Posterior cingulate gyrus (tissue), 11 donors: Measurements from ENCODE around the gene NBEAL2.

ENCODE experiments used
- DNase-seq, 10 donors: peaks; one replicate each; pipeline versions ENCODE4 v3.0.0 to v3.0.0-alpha.2; 2020 to 2021; ENCODE audit warnings: mixed read lengths in 3 of 10
- intact Hi-C: fragments of 100-400 bp; cut with DNase I; formaldehyde crosslinking; loops from one replicate; pipeline ENCODE4 v1.15.1; 2023

NBEAL2 gene, protein sequence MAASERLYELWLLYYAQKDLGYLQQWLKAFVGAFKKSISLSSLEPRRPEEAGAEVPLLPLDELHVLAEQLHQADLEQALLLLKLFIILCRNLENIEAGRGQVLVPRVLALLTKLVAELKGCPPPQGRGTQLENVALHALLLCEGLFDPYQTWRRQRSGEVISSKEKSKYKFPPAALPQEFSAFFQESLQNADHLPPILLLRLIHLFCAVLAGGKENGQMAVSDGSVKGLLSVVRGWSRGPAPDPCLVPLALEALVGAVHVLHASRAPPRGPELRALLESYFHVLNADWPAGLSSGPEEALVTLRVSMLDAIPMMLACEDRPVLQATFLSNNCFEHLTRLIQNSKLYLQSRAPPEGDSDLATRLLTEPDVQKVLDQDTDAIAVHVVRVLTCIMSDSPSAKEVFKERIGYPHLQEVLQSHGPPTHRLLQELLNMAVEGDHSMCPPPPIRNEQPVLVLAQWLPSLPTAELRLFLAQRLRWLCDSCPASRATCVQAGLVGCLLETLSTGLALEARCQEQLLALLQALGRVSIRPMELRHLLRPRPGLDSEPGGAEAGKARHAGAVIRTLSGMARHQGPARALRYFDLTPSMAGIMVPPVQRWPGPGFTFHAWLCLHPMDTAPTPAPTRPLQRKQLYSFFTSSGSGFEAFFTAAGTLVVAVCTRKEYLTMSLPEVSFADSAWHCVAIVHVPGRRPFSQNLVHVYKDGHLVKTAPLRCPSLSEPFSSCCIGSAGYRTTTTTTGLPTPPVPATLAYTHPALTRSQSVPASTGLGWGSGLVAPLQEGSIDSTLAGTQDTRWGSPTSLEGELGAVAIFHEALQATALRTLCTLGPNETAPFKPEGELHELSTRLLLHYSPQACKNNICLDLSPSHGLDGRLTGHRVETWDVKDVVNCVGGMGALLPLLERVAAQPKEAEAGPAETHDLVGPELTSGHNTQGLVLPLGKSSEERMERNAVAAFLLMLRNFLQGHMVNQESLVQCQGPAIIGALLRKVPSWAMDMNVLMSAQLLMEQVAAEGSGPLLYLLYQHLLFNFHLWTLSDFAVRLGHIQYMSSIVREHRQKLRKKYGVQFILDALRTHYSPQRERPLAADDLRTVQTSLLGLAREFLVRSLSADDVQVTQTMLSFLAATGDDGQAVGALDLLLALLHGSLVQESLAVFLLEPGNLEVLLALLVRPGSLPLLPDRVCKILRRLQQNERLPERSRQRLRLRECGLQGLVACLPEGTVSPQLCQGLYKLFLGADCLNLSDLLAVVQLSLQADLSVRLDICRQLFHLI (N-terminal part only)

DNA sequence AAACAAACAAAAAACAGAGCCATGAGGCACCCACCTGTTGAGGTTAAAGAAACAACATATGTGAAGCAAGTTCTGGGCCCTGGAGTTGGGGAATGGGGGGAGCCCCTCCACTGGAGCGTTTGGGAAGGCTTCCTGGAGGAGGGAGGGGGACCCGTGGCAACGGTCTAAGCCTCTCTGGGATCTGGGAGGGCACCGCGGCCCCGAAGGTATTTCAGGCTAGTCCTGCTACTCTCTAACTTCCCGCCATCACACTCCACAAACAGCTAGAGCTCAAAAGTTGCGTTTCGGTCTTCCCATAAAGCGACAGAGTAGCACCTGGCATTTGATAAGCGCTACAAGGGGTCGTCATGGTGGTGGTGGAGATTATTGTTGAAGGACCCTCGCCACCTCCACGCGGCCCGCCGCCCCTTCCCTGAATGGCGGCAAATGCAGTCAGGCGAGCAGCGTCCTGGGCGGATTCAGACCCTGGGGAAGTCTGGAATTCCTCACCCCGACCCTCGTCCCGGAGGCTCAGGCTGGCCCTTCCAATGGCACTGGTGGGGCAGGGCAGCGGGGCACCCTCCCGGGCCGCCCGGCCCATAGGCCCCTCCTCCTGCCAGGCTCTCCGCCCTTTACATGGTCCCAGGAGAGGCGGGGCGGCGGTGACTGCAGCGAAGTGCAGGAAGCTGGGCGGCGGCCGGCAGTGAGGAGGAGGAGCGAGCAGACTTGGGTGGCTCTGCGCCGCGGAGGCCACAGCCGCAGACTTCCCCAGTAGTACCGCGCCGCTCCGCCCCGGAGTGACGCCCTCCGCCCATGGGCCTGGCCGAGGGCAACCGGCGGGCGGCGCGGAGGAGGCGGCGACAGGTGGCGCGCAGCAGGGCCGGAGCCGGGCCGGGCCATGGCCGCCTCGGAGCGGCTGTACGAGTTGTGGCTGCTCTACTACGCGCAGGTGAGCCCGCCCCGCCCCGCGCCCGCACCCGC, at the start of gene NBEAL2:
NBEAL2 (plus strand) TSS at position 682 of the 960 bp plus-strand sequence; CDS start at position 878, 196 bp downstream.
- DNase-seq = peak; percentile 62 to 98 (median 80)
- intact Hi-C loops = loop anchor here (5.0 kb wide), 1 partner anchor 303 kb away; the partner anchor contains the start of genes KIF9 and KLHL18

DNA sequence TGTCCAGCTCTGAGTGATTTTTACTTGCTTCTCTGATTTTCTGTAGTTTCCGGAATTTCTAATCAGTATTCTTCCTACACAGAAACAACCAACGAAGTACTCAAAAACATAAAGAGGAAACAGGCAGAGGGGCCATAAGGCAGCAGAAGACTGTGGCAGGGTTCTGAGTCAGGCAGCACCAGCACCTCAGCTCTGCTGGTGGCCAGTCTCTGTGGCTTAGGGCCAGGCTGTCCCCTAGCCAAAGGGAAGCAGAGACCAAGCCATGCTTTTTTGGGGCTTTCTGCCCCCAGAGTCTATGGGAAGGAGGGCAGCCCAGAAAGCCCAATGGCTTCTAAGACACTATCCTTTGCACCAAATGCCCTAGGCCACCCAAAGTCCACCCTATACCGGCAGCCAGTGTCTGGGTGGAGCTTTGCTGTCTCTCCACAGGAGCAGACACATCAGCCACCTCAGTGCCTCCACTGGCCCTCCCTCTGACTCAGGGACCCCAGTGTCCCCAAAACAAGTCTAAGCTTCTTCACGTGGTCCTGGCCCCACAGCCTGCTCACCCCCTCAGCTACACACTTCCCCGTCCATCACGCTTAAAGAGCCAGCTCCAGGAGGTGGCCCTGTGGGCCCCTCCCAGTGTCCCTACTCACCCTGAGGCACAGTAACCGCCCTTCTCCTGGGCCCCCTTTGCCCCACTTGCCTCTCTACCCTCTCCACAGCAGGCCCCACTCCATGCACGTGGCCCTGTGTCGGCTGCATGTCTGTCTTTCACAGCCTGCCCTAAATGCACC, 49.1 kb upstream of the NBEAL2 start:
- DNase-seq = peak in 3 of 10 donors; percentile 14 to 75 (median 49)
- intact Hi-C loops = loop anchor here (10.0 kb wide), 1 partner anchor 234 kb away; the partner anchor contains the start of gene SETD2

DNA sequence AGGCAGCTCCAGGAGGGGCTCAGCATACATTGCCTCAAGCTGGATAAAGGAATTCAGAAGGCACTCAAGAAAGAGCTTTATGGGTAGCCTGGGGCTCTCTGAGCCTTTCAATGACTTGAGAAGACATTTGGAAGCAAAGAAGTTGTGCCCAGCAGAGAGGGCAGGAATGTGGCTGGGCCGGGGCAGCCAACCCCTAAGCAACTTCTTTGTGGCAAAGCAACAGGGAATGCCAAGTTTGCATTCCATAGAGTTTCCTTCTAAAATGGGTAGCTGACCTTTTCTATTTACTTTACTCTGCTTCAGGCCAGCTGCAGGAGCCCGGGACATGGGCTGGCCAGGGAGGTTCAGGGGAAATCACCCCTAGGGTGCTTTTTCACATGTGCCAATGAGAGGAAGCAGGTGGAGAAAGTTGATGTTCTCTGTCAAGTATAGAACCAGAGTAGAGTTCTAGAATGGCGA, 48.5 kb upstream of the NBEAL2 start:
- intact Hi-C loops = loop anchor here (10.0 kb wide), 1 partner anchor 234 kb away; the partner anchor contains the start of gene SETD2
- peak in 2 of 10 donors; percentile 47 to 59 for DNase-seq

DNA sequence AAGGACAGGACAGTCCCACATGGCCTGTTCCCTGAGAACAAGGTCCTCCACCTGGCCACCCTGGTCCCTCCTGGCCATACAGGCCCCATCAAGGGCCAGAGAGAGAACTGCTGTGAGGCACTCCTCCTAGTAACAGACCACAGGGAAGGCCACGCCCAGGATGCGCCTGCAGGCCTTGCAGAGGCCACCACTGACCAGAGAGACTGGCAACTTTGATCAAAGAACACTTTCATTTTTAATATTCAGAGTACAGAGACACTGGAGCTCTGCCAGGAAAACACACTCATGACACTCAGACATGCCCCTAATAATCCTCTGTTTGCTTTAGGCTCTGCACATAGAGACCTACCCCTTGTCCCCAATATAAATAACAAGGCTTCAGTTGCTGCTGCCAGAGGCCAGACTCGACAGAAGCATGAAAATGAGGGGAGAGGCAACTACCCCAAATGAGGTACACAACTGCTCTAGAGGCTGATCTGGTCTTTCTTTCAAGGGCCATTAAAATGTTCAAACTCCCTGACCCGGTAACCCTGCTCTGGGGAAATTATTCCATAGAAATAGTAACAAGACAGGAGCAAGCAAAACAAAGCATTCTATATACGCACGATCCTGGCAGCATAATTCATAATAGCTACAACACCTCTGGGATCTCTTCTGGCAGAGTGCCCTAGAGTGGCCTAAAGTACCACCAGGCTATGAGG, 47.7 kb upstream of the NBEAL2 start:
- peak in 3 of 10 donors; percentile 20 to 81 (median 80) for DNase-seq
- intact Hi-C loops = loop anchor here (10.0 kb wide), 1 partner anchor 233 kb away; the partner anchor contains the start of gene SETD2

DNA sequence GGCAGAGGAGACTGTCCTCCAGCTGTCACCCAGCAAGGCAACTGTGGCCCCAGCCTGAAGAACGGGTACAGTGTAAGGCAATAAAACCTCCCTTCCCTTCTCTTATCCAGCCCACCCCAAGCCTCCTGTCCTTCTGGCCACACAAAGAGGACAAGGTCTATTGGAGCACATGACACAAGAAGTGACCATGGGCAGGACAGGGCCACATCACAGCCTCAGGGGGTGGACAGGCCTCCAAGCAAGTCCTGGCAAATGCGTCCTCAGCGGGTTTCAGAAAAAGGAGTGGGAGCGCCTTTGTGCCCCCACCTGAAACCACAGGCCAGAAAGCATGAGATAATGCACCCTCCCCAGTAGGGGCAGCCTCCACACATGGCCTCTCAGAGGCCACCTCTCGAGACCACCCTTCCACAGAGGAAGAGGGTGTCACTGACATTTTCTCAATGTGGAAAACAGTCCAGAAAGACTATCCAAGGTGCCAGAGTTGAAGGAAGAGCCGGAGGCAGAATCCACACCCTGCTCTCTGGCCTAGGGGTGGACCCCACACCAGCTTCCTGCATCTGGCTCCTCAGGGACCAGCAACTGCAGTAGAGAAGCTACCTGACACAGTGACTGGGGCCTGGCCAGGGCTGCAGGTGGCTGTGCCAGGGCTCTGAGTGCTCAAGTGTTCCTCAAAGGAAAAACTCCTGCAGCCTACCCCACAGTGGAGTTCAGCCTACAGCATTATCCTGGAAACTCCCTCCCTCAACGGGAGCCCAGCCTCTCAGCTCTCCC, 46.8 kb upstream of the NBEAL2 start:
- intact Hi-C loops = loop anchor here (10.0 kb wide), 1 partner anchor 232 kb away; the partner anchor contains the start of gene SETD2
- DNase-seq = peak in 2 of 10 donors; percentile 9 to 82

DNA sequence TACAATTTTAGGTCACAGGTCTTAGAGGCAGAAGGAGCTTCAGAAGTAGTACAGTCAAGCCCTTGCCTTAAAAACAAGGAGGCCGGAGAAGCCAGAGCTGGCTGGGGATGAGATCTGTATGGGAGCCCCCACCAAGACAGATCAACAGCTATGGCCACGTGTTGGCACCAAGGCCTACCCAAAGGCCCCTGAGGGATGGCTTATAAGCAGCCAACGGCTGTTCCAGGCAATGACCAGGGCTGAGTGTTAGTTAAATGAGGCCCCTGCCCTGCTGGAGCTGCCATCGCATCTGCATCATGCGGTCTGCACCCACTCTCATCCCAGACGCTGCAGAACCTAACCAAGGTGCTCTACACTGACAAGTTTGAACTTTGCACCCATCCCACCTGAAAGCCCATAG, 46.2 kb upstream of the NBEAL2 start:
- DNase-seq = peak in 2 of 10 donors; percentile 11 to 50
- intact Hi-C loops = loop anchor here (10.0 kb wide), 1 partner anchor 232 kb away; the partner anchor contains the start of gene SETD2

DNA sequence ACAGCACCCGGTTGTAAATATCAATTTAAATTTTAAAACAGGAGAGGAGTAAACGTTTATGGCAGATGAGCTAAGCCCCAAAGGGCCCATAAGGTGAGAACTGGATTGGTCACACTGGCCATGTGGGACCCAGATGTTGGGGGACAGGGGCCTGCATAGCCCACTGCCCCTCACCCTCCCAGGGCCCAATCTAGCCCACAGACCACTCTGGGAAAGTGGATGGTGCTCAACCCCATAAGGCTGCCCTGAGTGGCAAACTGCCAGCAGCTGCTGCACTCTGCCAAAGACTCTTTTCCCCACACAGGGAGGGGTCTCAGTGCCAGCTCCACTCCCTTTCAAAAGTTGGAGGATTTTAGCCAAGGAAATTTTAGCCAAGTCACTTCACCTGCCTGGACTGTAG, 45.4 kb upstream of the NBEAL2 start:
- intact Hi-C loops = loop anchor here (10.0 kb wide), 1 partner anchor 231 kb away; the partner anchor contains the start of gene SETD2

DNA sequence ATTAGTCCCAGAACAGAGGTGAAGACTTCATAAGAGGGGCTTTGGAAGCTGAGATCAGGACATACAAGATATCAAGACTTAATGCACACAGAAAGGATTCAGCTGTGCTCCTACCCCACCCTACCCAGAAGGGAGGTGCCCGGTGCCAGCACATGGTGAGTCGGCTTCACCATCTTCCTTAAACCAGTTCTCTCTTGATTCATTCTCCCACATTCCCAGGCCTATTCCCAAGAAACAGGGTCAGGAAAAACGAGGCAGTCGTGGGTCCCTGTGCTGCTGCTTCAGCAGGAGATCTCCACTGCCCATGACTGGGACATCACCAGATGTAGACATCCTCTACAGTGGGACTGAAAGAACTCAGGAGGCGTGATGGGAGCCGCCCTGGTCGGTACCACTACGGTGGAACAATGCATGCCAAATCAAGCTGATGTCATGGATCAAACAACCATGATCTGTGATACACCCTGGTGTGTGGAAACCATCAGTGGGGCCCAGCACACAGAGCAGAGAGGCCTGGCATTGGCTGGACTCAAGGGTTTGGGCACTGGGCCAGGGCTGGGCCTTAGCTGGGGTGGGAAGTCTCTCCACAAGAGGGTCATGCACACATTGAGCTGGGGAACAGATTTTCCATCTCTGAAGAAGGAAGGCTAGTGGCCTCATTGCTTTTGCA, 44.8 kb upstream of the NBEAL2 start:
- intact Hi-C loops = loop anchor here (10.0 kb wide), 1 partner anchor 230 kb away; the partner anchor contains the start of gene SETD2
- peak in 3 of 10 donors; percentile 24 to 80 (median 47) for DNase-seq

More for the DNA sequence above, 45.4 kb upstream of the NBEAL2 start:
- no peak for DNase-seq

DNA sequence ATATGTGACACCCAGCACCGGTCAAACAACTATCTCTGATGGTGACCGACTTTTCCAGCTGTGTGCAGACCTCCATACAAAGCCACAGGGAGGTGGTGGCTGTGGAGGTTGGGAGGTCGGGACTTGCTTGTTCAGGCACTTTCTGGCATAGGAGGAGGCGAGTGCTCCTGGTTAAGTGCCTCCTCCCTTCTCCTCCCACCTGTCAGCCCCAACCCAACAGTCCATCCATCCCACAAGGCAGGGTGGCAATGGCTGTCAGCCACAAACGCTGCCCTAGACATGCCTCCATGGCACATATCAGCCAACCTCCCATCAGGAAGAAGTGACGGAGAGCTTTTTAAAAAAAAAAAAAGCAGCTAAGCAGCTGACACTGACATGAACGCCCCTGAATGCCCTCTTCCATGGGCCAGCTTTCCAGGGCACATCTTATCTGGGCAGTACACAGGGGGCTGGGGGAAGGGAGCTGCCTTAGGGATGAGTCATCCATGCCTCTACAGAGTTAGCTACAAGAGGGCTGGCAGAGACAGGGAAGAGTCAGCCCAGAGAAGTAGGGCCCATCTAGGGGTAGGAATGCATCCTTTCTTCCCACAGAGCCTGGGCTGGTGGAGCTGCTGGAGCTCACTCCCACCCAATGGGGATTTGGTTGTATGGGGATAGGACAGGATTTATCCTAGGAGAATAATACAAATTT, 44.2 kb upstream of the NBEAL2 start:
- intact Hi-C loops = loop anchor here (10.0 kb wide), 1 partner anchor 229 kb away; the partner anchor contains the start of gene SETD2
- DNase-seq = peak in 4 of 10 donors; percentile 31 to 76 (median 51)

DNA sequence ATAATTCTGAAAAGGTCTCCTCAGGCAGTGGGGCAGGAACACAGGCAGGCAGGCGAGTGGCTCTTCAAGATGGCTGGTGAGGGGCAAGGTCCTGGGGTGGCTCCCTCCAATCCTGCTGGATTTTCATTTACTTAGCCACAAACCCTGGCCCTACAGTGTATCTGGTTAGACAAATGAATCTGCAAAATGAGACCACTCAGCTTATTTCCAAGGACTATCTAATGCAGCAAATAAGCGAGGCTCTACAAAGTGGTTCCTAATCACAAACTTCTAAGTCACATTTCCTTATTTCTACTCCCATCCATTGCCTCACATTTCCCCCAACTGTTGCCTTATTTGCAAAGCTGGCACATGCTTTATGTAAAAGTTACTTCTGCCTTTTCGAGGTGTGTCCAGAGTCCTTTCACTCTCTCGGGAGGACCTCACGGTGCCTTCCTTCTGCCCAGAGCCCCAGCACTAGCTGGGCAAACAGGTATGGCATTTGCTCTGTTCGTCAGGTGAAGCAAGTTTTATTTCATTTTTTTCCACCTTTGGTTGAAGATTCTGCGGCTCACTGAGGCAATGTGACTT, 43.4 kb upstream of the NBEAL2 start:
- DNase-seq = peak in 1 of 10 donors; percentile 22
- intact Hi-C loops = loop anchor here (10.0 kb wide), 1 partner anchor 229 kb away; the partner anchor contains the start of gene SETD2

DNA sequence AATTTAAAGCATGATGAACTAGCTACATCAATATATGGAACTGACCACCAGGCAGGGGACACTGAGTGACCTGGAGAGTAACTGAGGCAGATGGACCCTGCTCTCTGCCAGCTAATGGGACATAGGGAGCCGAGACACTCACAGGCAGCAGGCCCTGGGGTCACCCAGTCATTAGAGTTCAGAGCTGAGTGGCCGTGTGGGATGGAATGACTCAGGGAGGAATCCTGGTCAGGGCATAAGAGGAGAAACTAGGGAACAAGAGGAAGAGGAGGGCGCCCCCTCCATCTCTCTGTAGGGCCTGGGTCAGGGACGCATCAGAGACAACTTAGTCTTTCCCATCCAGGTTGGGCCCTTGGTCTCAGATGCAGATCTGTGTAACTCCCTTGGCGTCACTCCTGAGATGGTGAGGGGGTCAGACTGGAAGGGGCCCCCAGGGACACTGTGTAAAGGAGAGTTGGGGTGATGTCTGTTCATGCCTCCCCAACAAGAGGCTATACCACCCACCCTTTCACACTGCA, 42.7 kb upstream of the NBEAL2 start:
- DNase-seq = peak in 1 of 10 donors; percentile 9
- intact Hi-C loops = loop anchor here (10.0 kb wide), 1 partner anchor 228 kb away; the partner anchor contains the start of gene SETD2

DNA sequence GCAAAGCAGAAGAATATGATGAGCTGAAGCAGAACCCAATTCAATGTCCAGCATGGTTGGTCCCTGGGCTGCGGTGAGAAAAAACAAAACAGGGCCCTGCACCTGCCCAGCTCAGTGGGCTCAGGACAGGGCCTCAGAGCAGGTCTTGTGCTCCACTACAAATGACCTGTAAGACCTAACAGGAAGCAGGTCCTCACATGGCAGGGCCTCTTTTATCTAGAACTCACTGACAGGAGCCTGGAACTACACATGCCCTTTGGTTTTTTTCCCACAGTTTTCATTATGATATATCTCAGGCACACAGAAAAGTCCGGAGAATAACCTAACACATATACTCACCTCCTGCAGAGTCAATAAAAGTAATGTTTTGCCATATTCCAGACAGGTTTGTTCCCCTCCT, 41.3 kb upstream of the NBEAL2 start:
- intact Hi-C loops = loop anchor here (10.0 kb wide), 1 partner anchor 227 kb away; the partner anchor contains the start of gene SETD2
- DNase-seq = no peak

DNA sequence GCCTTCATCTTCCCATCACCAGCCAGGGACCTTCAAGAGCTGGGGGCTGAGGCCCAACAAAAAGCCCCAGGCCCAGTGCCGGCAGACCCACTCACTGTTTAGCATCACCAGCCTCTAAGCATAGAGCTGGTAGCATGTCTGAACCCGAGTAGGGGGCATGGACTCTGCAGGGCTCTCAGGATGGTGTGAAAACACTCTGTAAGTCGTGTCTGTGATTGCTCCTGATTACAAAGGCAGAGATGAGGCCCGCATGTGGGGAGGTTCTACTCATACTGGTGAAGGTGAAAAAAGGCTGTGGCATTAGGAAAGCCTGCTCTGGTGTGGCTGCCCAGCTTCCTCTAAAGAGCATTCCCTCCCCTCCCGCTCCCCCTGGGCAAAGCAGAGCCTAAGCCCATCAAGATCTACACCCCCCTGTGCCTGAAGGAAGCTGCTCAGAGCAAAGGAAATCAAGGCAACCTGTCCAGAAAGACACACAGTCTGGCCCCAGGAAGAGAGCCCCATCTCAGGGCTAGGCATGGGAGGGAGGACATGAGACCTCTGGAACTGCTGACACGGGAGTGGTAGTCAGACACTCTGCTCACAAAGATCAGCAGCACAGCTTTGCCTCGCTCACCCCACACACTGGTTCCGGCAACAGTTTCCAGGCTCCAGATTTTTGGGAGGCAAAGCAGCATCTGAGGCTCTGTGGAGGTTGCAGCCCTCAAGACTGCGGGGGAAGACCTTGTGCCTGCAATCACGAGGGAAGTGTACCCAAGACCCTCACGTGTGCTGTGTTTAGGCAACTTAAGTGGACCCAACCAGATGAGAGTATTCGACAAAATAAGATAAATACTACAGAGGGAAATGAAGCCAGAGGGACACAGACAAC, 39.7 kb upstream of the NBEAL2 start:
- intact Hi-C loops = loop anchor here (10.0 kb wide), 1 partner anchor 225 kb away; the partner anchor contains the start of gene SETD2
- DNase-seq = peak in 1 of 10 donors; percentile 18
